Left ventricle myocardium inferior (tissue), 1 donor: Measurements from ENCODE around the gene VAV2. TPM values are rescaled to one million over a fixed set of nuclear protein-coding genes. Genes with fewer than 3 reads are reported as not detected.

Experiments
- DNase-seq: peaks from one replicate; pipeline ENCODE4 v3.0.0-alpha.2; 2020
- H3K27ac ChIP-seq: fragments of 200-600 bp; replicated peaks from 2 replicates; pipeline ENCODE4 v1.8.0; 2021
- H3K27me3 ChIP-seq: fragments of 200-600 bp; 2 replicates; pipeline ENCODE4 v1.8.0; 2021; ENCODE audit warnings: low read depth
- H3K36me3 ChIP-seq: fragments of 200-600 bp; 2 replicates; pipeline ENCODE4 v1.8.0; 2021
- H3K4me1 ChIP-seq: fragments of 200-600 bp; 2 replicates; pipeline ENCODE4 v1.8.0; 2021
- H3K4me3 ChIP-seq: fragments of 200-600 bp; 2 replicates; pipeline ENCODE4 v1.8.0; 2021; ENCODE audit warnings: mild to moderate bottlenecking, moderate library complexity
- H3K9me3 ChIP-seq: fragments of 200-600 bp; replicated peaks from 2 replicates; pipeline ENCODE4 v1.8.0; 2021
- CTCF ChIP-seq: fragments of 200-600 bp; IDR thresholded peaks from 2 replicates; pipeline ENCODE4 v1.8.0; 2021; ENCODE audit warnings: antibody characterized with exemption, mild to moderate bottlenecking, borderline replicate concordance
- intact Hi-C: fragments of 100-400 bp; cut with micrococcal nuclease; formaldehyde crosslinking; loops from one replicate; pipeline ENCODE4 v1.11.0; 2022
- total RNA-seq: library from RNA; stranded (reverse); fragmentation: NEBNext Ultra II Directional; extraction: Animal tissue kit (Norgen Biotek cat#: 25700); gene quantifications from one replicate; pipeline ENCODE4 v1.2.1, GENCODE V29; 2021
- donor health status: DM: no; HTN: yes; CAD: no; lungs with severe emphysema.

Gene VAV2
- total RNA-seq, 1 donor from 2014 or later = 4.1 TPM

DNA sequence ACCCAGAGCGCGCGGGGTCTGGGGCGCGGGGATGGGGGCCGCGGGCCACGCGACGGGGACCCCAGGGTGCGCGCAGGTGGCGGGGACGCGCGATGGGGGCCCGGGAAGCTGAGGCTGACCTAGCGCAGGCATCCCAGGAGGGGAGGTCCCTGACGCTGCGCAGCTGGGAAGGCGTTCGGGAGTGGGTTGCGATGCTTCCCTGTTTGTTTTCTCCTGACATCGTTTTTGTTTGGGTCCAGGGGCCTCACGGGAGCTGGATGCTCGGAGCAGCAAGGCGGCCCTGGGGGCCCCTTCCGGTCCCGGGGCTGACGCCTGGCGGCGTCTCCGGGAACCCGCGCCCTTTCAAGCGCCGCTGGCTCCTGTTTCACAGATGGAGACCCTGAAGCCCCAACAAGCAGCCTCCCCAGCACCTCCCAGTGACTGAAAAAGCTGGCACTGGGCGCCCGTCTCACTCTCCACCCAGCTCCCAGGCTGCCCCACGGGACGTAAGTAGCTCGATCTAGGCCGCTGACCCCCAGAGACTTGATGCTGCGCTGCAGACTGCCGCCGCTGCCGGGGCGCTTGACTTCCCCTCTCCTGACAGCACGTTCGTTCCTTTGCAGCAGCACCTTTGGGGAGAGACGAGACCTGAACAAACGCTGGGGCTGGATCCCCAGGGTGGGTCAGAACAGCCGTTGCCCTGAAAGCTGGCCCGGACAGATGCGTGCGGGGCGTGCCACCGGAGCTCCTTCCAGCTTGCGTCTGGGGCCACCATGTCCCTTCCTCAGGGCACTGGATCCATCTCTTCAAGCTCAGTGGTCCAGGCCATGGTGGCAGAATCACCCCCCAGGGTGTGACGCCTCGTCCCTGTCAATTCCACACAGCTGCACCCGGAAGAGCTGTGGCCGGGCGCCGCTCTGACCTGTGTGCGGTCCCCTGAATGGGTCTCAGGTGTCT is 33.8 kb upstream of the VAV2 start:
- Histone ChIP-seq H3K4me1 (peaks cover 16% of the 10 kb centered on the region), H3K4me3 (peak overlapping the region; percentile 78), H3K9me3 (no peaks in the 10 kb centered on the region), H3K36me3 (peaks cover 9% of the 10 kb centered on the region), H3K27ac (peak overlapping the region; percentile 74), H3K27me3 (no peaks in the 10 kb centered on the region)
- peak; percentile 34 for DNase-seq
- intact Hi-C loops = no loop called here
- TF ChIP-seq CTCF = peak; percentile 28

DNA sequence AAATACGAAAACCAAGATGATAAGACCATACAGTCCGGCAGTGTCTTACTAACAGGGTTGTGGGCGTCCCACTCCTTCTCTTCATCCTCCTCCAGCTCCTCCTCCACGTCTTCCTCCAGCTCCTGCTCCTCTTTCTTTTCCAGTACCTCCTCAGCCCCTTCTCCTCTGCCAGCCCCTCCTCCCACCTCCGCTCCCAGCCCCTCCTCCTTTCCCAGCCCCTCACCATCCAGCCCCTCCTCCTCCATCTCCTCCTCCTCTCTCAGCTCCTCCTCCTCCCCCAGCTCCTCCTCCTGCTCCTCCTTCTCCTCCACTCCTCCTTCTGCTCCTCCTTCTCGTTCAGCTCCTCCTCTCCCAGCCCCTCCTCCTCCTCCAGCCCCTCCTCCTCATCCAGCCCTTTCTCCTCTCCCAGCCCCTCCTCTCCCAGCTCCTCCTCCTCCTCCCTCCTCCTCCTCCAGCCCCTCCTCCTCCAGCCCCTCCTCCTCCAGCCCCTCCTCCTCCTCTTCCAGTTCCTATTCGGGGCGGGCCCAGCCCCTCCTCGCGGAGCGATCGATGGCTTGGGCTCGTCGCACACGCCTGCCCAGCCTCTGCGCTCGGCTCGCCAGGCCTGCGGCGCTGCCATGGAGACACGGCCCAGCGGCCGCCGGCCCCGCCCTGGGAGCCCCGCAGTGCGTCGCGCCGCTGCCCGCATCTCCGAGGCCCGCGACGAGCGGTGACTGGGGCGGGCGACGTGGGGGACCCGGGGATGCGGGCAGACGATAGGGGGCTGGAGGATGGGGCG is 32.9 kb upstream of the VAV2 start, which contains the start of gene BRD3OS:
Gene BRD3OS (plus strand): TSS at position 654 of the 778 bp plus-strand sequence. CDS start 1,267 bp downstream, outside the sequence.
- peak within 1 kb of the TSS; percentile 74 for H3K27ac ChIP-seq

GRCh38 chr9:134024214-134024792 is 32.2 kb upstream of the VAV2 start:
- Histone ChIP-seq H3K4me3 (peak overlapping the region; percentile 78), H3K27me3 (no peaks in the 10 kb centered on the region), H3K27ac (peak overlapping the region; percentile 52), H3K4me1 (peaks cover 16% of the 10 kb centered on the region), H3K36me3 (no peaks in the 10 kb centered on the region), H3K9me3 (no peaks in the 10 kb centered on the region)
- intact Hi-C loops = no loop called here
- no peak for TF ChIP-seq CTCF
- DNase-seq = no peak

More for the DNA sequence above, 32.9 kb upstream of the VAV2 start, which contains the start of gene BRD3OS:
- Histone ChIP-seq H3K36me3 (peaks cover 2% of the 10 kb centered on the region), H3K27me3 (no peaks in the 10 kb centered on the region), H3K9me3 (no peaks in the 10 kb centered on the region), H3K4me1 (peaks cover 16% of the 10 kb centered on the region), H3K4me3 (peak within 1 kb of the TSS; percentile 78)
- intact Hi-C loops = no loop called here
- DNase-seq = peak; percentile 94
- TF ChIP-seq CTCF = no peak

- H3K27ac ChIP-seq = no peak overlapping the region
- no peaks in the 10 kb centered on the region for H3K27me3 ChIP-seq
- peaks cover 4% of the 10 kb centered on the region for H3K9me3 ChIP-seq
- no peak for DNase-seq
- no peaks in the 10 kb centered on the region for H3K4me1 ChIP-seq
- intact Hi-C loops = no loop called here
- no peak overlapping the region for H3K4me3 ChIP-seq
- TF ChIP-seq CTCF = no peak
- H3K36me3 ChIP-seq = no peaks in the 10 kb centered on the region
Measured at GRCh38 chr9:134014946-134015345, 22.8 kb upstream of the VAV2 start.

- Histone ChIP-seq H3K9me3 (peaks cover 4% of the 10 kb centered on the region), H3K4me1 (no peaks in the 10 kb centered on the region), H3K4me3 (no peak overlapping the region), H3K27ac (no peak overlapping the region), H3K27me3 (peaks cover 9% of the 10 kb centered on the region), H3K36me3 (no peaks in the 10 kb centered on the region)
- intact Hi-C loops = no loop called here
- TF ChIP-seq CTCF = no peak
- DNase-seq = no peak
Measured at GRCh38 chr9:134011401-134011800, 19.3 kb upstream of the VAV2 start.
